AG09309 (cell line): ENCODE measurements around the gene CACNA2D2.

Source experiments
- DNase-seq: peaks from one replicate; pipeline ENCODE4 v3.0.0-alpha.2; 2010; ENCODE audit warnings: low read depth
- H3K4me3 ChIP-seq: 2 replicates; pipeline ENCODE4 v1.5.1; 2011; ENCODE audit warnings: mild to moderate bottlenecking, low read depth, low read length, moderate library complexity; ENCODE audit not compliant: control insufficient read depth
- CTCF ChIP-seq: IDR thresholded peaks from 2 replicates; pipeline ENCODE4 v1.5.1; 2011; ENCODE audit warnings: mild to moderate bottlenecking, low read depth, low read length, inconsistent platforms; ENCODE audit not compliant: insufficient read depth, control insufficient read depth; ENCODE audit errors: missing control alignments

Gene CACNA2D2

GRCh38 chr3:50455161-50456018 lies 48.0 kb downstream of the CACNA2D2 start:
- no peak for TF ChIP-seq CTCF
- H3K4me3 ChIP-seq: no peak overlapping the region
- no peak for DNase-seq

DNA sequence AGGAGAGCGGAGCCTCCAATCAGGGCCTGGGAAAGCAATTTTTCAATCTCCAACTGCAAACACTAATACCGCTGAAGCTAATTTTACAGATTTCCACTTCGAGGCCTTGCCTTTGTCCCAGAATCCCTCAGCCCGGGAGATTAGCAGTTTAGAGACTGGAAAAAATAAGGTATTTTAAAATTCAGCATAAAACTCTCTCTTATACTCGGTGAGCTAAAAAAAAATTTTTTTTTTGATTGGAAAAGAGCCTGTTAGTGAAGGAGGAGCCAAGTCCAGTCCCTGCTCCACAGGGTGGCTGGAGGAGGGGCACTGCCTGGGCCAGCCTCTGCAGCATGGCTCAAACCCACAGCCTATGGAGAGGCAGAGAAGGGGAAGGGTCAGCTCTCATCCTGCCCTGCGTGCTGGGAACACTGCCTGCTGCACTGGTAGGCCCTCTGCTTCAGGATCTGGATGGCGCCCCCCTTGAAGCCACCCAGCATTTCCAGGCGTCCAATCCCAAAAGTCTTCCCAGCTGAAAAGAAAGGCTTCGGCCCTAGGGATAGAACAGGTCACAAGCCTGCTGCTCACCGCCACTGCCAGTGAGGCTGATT lies 48.9 kb downstream of the CACNA2D2 start:
- TF ChIP-seq CTCF: no peak
- DNase-seq: no peak

GRCh38 chr3:50453907-50454306 lies 49.5 kb downstream of the CACNA2D2 start:
- TF ChIP-seq CTCF: no peak
- no peak for DNase-seq
- H3K4me3 ChIP-seq: no peak overlapping the region

More for the DNA sequence above, 48.9 kb downstream of the CACNA2D2 start:
- no peak overlapping the region for H3K4me3 ChIP-seq

- TF ChIP-seq CTCF: no peak
- no peak overlapping the region for H3K4me3 ChIP-seq
Observed at GRCh38 chr3:50450209-50450921, 53.1 kb downstream of the CACNA2D2 start.

DNA sequence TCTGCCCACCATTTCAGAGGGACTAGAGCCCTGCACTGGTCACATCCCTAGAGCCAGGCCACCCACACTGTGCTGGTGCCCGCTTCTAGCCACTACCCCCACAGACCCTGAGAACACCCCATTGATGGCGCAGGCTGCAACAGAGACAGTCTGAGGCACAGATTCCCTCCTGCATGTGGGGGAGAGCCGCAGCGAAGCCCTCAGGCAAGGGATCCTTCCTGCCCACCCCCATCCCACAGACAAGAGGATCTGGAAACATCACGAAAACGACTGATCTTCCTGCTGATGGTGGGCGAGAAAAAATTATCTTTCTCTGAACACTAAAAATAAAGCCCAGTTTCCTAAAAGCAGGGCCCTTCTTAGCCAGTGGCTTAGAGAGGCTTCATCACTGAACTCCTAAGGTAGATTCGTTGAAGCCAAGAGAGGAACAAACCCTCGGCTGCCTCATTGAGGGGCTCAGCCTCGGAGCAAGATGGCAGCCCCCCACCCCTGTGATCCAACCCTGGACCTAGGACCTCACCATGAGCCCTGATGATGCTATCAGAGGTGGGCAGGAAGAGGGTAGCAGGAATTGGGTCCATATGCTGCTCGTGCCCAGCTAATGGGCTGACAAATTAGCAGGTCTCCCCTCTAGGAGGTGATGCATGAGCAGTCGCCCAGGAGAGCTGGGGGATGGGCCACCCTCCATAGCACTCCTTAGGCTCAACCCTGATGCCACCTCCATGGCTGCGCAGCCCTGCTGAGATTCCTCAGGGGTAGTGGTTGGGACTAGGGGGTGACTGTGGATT lies 54.5 kb downstream of the CACNA2D2 start:
- DNase-seq: no peak
- no peak overlapping the region for H3K4me3 ChIP-seq
- TF ChIP-seq CTCF: no peak

More at GRCh38 chr3:50450209-50450921, 53.1 kb downstream of the CACNA2D2 start:
- DNase-seq: no peak

DNA sequence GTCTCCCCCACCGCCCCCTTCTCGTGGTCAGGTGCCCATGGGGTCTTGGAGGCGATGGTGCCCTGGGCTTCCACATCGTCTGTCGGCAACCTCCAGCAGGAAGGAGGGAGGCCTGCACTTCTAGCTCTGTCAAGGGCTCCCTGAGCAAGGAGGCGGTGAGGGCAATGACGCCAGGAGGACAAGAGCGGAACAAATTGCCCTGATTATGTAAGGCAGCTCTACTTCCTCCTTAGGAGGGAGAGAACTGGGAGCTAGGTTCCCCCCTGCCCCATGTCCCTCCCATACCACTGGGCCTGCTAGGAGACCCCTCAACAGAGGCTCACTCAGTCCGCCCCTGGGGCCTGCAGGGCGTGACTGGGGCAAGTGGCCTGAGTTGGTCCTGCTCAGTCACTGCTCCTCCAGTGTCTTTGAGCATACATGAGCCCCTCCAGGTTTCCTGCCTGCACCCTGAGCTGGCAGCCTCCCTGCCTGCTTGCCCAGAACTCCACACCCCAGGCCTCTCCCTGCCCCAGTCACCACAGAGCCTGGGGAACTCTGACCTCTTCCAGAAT lies 56.1 kb downstream of the CACNA2D2 start:
- DNase-seq: no peak
- TF ChIP-seq CTCF: no peak

More for the DNA sequence above, 56.1 kb downstream of the CACNA2D2 start:
- no peak overlapping the region for H3K4me3 ChIP-seq
